ENCODE measurements around the gene DMTF1. TPM values are rescaled to one million over a fixed set of nuclear protein-coding genes. Genes with fewer than 3 reads are reported as not detected.

The DMTF1 gene
- total and polyA plus RNA-seq, 10 of the 15 experiments (the other 5 are each of a cell fraction or from before 2014, with no cell fraction given) = 24.3 to 191 (median 72.0) TPM

DNA sequence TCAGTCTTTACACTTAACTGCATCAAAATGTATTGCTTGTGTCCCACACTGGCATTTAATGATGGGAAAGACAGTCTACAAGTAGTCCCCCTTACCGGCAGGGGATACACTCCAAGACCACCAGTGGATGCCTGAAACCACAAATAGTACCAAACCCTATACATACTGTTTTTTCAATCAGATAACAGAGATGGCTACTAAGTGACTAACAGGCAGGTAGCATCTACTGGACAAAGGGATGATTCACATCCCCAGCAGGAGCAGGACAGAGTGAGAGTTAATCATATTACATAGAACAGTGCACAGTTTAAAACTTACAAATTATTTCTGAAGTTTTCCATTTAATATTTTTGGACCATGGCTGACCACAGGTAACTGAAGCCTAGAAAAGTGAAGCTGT is 54.1 kb downstream of the DMTF1 start:
- peaks cover 11% of the 10 kb centered on the region for H3K4me1 ChIP-seq (ENCODE audit: control insufficient read depth, insufficient read depth, low read length)
- SMC1A ChIA-PET (ENCODE audit: uncharacterized antibody, unreplicated experiment) = interaction anchor here (1.1 kb wide), 1 partner anchor 34 kb away, joined by 4 read pairs; no protein-coding TSS in a partner anchor
- H3K79me2 ChIP-seq (ENCODE audit: control insufficient read depth, insufficient read depth, low read length) = peaks cover 94% of the 10 kb centered on the region
- DNase-seq (ENCODE audit: low read depth, low spot score) (no peak), FAIRE-seq (no peak), ATAC-seq (no peak)
- H3K9ac ChIP-seq (ENCODE audit: control insufficient read depth, insufficient read depth, low read length) = no peak overlapping the region
- no peak overlapping the region for H3K4me3 ChIP-seq
- no peaks in the 10 kb centered on the region for H3K27me3 ChIP-seq (replicated peaks in 1 of 2; ENCODE audit: control insufficient read depth in 2 of 2, insufficient read depth in 2 of 2, low read length in 1 of 2)
- no peak overlapping the region for H2AFZ ChIP-seq (ENCODE audit: control insufficient read depth, low read depth, low read length)
- RAD21 ChIA-PET (ENCODE audit: unreplicated experiment) = no interaction called here
- 100% methylated on average over 1 of the region's 1 CpG for WGBS (ENCODE audit: insufficient coverage, insufficient replicate concordance, low lambda C conversion rate, missing lambda C conversion rate)
- peaks cover 6 to 31% of the 10 kb centered on the region in 2 experiments for H3K36me3 ChIP-seq (ENCODE audit: control insufficient read depth in 2 of 2, insufficient read depth in 2 of 2, low read length in 1 of 2)
- intact Hi-C loops (cut with micrococcal nuclease; ENCODE audit: unreplicated experiment) (no loop called here), in situ Hi-C loops (cut with MboI) (no loop called here)
- H3K9me3 ChIP-seq (replicated peaks; ENCODE audit: control insufficient read depth, insufficient read depth, low read length) = peaks cover 38% of the 10 kb centered on the region
- H3K27ac ChIP-seq (ENCODE audit: control insufficient read depth, insufficient read depth) = no peak overlapping the region
- H4K20me1 ChIP-seq (ENCODE audit: control insufficient read depth, insufficient read depth) = peaks cover 4% of the 10 kb centered on the region; the same call in 1 of the 2 replicates
- TF ChIP-seq CREM (IDR thresholded peaks at IDR 0.05; ENCODE audit: low read depth) (no peak), POU2F2 (IDR thresholded peaks at IDR 0.05; ENCODE audit: borderline replicate concordance, low read depth, low read length) (no peak), CBFB (IDR thresholded peaks at IDR 0.05; ENCODE audit: low read depth) (no peak), ZSCAN29 (IDR thresholded peaks at IDR 0.05) (no peak), RB1 (IDR thresholded peaks at IDR 0.05; ENCODE audit: borderline replicate concordance) (no peak), SPI1 (IDR thresholded peaks at IDR 0.05; ENCODE audit: borderline replicate concordance, insufficient read depth, low read depth, low read length) (no peak), POLR2A (IDR thresholded peaks at IDR 0.05; ENCODE audit: low read depth, low read length) (no peak), PAX8 (IDR thresholded peaks at IDR 0.05) (no peak), SREBF1 (IDR thresholded peaks at IDR 0.05; ENCODE audit: low read length) (no peak), NFXL1 (IDR thresholded peaks at IDR 0.05; ENCODE audit: borderline replicate concordance) (no peak), TCF12 (IDR thresholded peaks at IDR 0.05; ENCODE audit: low read depth, low read length) (no peak), SUZ12 (IDR thresholded peaks at IDR 0.05; ENCODE audit: unreplicated experiment) (no peak), STAT3 (IDR thresholded peaks at IDR 0.05; ENCODE audit: low read depth, low read length) (no peak), ZNF274 (IDR thresholded peaks at IDR 0.05; ENCODE audit: insufficient read depth, insufficient read length) (no peak), BACH1 (IDR thresholded peaks at IDR 0.05; ENCODE audit: borderline replicate concordance) (no peak), RCOR1 (conservative IDR thresholded peaks at IDR 0.05; ENCODE audit: low read depth, low read length) (no peak)
- TF ChIP-seq, protein P1, sequence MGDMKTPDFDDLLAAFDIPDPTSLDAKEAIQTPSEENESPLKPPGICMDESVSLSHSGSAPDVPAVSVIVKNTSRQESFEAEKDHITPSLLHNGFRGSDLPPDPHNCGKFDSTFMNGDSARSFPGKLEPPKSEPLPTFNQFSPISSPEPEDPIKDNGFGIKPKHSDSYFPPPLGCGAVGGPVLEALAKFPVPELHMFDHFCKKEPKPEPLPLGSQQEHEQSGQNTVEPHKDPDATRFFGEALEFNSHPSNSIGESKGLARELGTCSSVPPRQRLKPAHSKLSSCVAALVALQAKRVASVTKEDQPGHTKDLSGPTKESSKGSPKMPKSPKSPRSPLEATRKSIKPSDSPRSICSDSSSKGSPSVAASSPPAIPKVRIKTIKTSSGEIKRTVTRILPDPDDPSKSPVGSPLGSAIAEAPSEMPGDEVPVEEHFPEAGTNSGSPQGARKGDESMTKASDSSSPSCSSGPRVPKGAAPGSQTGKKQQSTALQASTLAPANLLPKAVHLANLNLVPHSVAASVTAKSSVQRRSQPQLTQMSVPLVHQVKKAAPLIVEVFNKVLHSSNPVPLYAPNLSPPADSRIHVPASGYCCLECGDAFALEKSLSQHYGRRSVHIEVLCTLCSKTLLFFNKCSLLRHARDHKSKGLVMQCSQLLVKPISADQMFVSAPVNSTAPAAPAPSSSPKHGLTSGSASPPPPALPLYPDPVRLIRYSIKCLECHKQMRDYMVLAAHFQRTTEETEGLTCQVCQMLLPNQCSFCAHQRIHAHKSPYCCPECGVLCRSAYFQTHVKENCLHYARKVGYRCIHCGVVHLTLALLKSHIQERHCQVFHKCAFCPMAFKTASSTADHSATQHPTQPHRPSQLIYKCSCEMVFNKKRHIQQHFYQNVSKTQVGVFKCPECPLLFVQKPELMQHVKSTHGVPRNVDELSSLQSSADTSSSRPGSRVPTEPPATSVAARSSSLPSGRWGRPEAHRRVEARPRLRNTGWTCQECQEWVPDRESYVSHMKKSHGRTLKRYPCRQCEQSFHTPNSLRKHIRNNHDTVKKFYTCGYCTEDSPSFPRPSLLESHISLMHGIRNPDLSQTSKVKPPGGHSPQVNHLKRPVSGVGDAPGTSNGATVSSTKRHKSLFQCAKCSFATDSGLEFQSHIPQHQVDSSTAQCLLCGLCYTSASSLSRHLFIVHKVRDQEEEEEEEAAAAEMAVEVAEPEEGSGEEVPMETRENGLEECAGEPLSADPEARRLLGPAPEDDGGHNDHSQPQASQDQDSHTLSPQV (IDR thresholded peaks at IDR 0.05) = no peak
- POLR2A ChIA-PET = interaction anchor here (0.5 kb wide), 1 partner anchor 134 kb away, joined by 3 read pairs; no protein-coding TSS in a partner anchor
- H3K4me2 ChIP-seq (ENCODE audit: control insufficient read depth, insufficient read depth) = no peak overlapping the region
- no TSS peak for BruUV-seq (replicated peaks)
- CTCF ChIA-PET = no interaction called here

Measured in GM12878 (cell line).